Measurements from ENCODE around the gene CTRB1. TPM values are rescaled to one million over a fixed set of nuclear protein-coding genes. Genes with fewer than 3 reads are reported as not detected.

CTRB1 gene
- total and polyA plus RNA-seq, 2 of the 13 experiments (the other 11 are each of a cell fraction or from before 2014, with no cell fraction given): not detected

GRCh38 chr16:75243667-75244224, 25.0 kb downstream of the CTRB1 start (continued):
- no peak for TF ChIP-seq ZBED4 (CRISPR knock-in tag; IDR thresholded peaks at IDR 0.05; ENCODE audit: borderline replicate concordance)
- TF ChIP-seq ZNF235 (CRISPR knock-in tag; IDR thresholded peaks at IDR 0.05; ENCODE audit: borderline replicate concordance): 0 out of 2 replicates have a peak, but pooled peaks have one; percentile 47
- 0 out of 2 replicates have a peak, but pooled peaks have one; percentile 42 for TF ChIP-seq EED (CRISPR knock-in tag; IDR thresholded peaks at IDR 0.05)
- no peak for TF ChIP-seq HIVEP1 (CRISPR knock-in tag; IDR thresholded peaks at IDR 0.05)
- no peak for TF ChIP-seq ARNTL (CRISPR knock-in tag; IDR thresholded peaks at IDR 0.05)
- TF ChIP-seq RBM22 (optimal IDR thresholded peaks at IDR 0.05; ENCODE audit: low read length): peak; percentile 86
- peak; percentile 30; the same call in 1 of the 2 replicates for TF ChIP-seq KDM5B (CRISPR knock-in tag; IDR thresholded peaks at IDR 0.05; ENCODE audit: borderline replicate concordance)
- TF ChIP-seq ZNF776 (CRISPR knock-in tag; IDR thresholded peaks at IDR 0.05): 0 out of 2 replicates have a peak, but pooled peaks have one; percentile 50
- no peak for TF ChIP-seq JUNB (CRISPR knock-in tag; IDR thresholded peaks at IDR 0.05; ENCODE audit: borderline replicate concordance)
- no peak for TF ChIP-seq ZZZ3 (CRISPR knock-in tag; IDR thresholded peaks at IDR 0.05; ENCODE audit: borderline replicate concordance)
- no peak for TF ChIP-seq SCMH1 (CRISPR knock-in tag; IDR thresholded peaks at IDR 0.05; ENCODE audit: borderline replicate concordance)
- TF ChIP-seq GPN1 (CRISPR knock-in tag; IDR thresholded peaks at IDR 0.05; ENCODE audit: borderline replicate concordance): no peak
- TF ChIP-seq MXD1 (CRISPR knock-in tag; IDR thresholded peaks at IDR 0.05): peak; percentile 64; the same call in 1 of the 2 replicates
- no peak for TF ChIP-seq LBX2 (CRISPR knock-in tag; IDR thresholded peaks at IDR 0.05; ENCODE audit: borderline replicate concordance)
- no peak for TF ChIP-seq THAP11 (CRISPR knock-in tag; IDR thresholded peaks at IDR 0.05)
- 0 out of 2 replicates have a peak, but pooled peaks have one; percentile 9 for TF ChIP-seq HNF1B (CRISPR knock-in tag; IDR thresholded peaks at IDR 0.05)
- peak; percentile 80 for TF ChIP-seq RBFOX2 (IDR thresholded peaks at IDR 0.05; ENCODE audit: low read depth, low read length)
- peak; percentile 98 for TF ChIP-seq AGO2 (optimal IDR thresholded peaks at IDR 0.05; ENCODE audit: low read depth, low read length)
- TF ChIP-seq PHF20 (CRISPR knock-in tag; IDR thresholded peaks at IDR 0.05): no peak
- 0 out of 2 replicates have a peak, but pooled peaks have one; percentile 32 for TF ChIP-seq ZNF274 (CRISPR knock-in tag; IDR thresholded peaks at IDR 0.05)
- no peak for TF ChIP-seq ZNF792 (CRISPR knock-in tag; IDR thresholded peaks at IDR 0.05)
- TF ChIP-seq HNRNPL (IDR thresholded peaks at IDR 0.05; ENCODE audit: low read depth, low read length): 0 out of 2 replicates have a peak, but pooled peaks have one; percentile 17
- TF ChIP-seq ZEB1 (IDR thresholded peaks at IDR 0.05; ENCODE audit: insufficient replicate concordance, low read depth): no peak
- TF ChIP-seq TBP (CRISPR knock-in tag; IDR thresholded peaks at IDR 0.05): no peak
- no peak for TF ChIP-seq KLF6 (CRISPR knock-in tag; IDR thresholded peaks at IDR 0.05)
- TF ChIP-seq ATF1 (CRISPR knock-in tag; IDR thresholded peaks at IDR 0.05): no peak
